Measurements from ENCODE around the gene MBTPS1.

MBTPS1 gene

DNA sequence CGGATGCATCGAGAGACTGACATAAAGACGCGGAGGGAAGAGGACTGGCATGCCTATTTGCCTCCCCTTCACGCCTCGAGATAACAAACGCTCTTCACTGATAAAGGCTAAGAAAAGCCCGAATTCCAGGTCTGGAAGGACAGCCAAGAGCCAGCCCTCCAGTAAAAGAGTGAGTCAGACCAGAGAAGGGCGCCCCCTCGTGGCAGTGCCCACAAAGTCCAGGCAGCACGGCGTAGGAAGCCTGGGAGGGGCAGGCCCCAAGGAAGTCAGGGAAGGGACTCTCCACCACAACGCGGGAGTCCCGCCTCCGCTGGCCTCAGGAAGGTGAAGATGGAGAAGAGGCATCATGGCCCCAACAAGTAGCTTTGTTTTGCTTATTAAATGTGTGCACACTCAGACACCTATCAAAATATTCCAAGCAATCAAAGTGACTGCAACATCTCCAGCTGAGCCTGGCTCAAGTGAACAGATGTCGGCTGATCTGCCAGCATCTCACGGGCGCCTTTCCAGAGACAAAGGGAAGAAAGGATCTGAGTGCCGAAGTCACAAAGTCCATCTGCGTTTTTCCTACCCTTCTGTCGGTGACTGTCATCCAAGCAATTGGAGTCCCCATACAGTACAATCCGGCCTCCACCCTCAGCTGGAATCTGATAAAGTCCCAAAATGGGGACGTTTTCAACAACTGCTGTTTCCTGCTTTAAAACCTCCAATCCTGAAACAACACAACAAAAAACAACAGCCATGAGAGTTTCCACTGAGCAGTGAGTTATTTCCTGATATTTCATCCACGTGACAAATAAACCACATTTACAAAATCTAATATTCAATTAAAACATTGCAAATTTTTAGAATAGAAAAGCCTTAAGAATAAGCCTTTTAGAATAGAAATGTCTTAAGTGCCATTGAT is 53.8 kb downstream of the MBTPS1 start (continued):
- TF ChIP-seq, protein P1, sequence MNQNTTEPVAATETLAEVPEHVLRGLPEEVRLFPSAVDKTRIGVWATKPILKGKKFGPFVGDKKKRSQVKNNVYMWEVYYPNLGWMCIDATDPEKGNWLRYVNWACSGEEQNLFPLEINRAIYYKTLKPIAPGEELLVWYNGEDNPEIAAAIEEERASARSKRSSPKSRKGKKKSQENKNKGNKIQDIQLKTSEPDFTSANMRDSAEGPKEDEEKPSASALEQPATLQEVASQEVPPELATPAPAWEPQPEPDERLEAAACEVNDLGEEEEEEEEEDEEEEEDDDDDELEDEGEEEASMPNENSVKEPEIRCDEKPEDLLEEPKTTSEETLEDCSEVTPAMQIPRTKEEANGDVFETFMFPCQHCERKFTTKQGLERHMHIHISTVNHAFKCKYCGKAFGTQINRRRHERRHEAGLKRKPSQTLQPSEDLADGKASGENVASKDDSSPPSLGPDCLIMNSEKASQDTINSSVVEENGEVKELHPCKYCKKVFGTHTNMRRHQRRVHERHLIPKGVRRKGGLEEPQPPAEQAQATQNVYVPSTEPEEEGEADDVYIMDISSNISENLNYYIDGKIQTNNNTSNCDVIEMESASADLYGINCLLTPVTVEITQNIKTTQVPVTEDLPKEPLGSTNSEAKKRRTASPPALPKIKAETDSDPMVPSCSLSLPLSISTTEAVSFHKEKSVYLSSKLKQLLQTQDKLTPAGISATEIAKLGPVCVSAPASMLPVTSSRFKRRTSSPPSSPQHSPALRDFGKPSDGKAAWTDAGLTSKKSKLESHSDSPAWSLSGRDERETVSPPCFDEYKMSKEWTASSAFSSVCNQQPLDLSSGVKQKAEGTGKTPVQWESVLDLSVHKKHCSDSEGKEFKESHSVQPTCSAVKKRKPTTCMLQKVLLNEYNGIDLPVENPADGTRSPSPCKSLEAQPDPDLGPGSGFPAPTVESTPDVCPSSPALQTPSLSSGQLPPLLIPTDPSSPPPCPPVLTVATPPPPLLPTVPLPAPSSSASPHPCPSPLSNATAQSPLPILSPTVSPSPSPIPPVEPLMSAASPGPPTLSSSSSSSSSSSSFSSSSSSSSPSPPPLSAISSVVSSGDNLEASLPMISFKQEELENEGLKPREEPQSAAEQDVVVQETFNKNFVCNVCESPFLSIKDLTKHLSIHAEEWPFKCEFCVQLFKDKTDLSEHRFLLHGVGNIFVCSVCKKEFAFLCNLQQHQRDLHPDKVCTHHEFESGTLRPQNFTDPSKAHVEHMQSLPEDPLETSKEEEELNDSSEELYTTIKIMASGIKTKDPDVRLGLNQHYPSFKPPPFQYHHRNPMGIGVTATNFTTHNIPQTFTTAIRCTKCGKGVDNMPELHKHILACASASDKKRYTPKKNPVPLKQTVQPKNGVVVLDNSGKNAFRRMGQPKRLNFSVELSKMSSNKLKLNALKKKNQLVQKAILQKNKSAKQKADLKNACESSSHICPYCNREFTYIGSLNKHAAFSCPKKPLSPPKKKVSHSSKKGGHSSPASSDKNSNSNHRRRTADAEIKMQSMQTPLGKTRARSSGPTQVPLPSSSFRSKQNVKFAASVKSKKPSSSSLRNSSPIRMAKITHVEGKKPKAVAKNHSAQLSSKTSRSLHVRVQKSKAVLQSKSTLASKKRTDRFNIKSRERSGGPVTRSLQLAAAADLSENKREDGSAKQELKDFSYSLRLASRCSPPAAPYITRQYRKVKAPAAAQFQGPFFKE (tag by site-specific recombination; IDR thresholded peaks at IDR 0.05; ENCODE audit: borderline replicate concordance) = no peak
- TF ChIP-seq ZNF660 (tag by site-specific recombination; IDR thresholded peaks at IDR 0.05) = peak; percentile 59; the same call in 1 of the 2 replicates
- no peak for TF ChIP-seq ZBTB20 (tag by site-specific recombination; IDR thresholded peaks at IDR 0.05)
- TF ChIP-seq ZNF707 (tag by site-specific recombination; IDR thresholded peaks at IDR 0.05) = no peak

DNA sequence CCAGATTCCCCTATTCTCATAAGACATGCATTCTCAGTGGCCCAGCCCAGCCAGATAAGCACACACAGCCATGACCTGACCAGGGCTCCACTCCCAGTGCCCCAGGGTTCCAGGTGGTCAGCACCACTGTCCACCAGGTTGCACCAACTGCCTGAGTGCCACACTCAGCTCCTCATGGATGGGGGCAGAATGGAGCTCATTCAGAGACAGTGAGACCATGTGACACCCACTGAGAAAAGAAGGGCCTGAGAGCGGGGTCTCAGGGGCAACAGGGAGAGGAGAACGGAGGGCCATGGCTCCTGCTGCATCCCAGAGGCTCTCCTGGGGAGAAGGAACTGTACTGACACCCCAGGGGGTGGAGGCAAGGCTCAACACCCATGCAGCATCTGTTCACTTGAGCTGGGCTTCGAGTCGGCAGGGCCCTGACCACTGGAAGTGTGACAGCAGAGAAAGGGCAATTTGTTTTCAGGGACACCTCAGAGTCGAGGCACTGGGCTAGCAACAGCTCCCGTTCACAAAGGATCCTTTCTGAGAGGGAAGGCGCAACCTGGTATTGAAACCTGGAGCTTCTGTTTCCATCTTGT is 55.4 kb downstream of the MBTPS1 start:
- H3K4me1 ChIP-seq (ENCODE audit: control insufficient read depth, insufficient read depth, low read length) = no peaks in the 10 kb centered on the region
- H3K9me3 ChIP-seq (ENCODE audit: control insufficient read depth, insufficient read depth, low read depth, low read length) = no peaks in the 10 kb centered on the region
- TF ChIP-seq HOXD13 (CRISPR knock-in tag; IDR thresholded peaks at IDR 0.05; ENCODE audit: borderline replicate concordance) (no peak), ZNF23 (tag by site-specific recombination; IDR thresholded peaks at IDR 0.05; ENCODE audit: borderline replicate concordance) (no peak), KLF1 (tag by site-specific recombination; IDR thresholded peaks at IDR 0.05) (no peak)
- POLR2A ChIA-PET = no interaction called here
- no peak overlapping the region for H3K4me3 ChIP-seq (ENCODE audit: low read depth, low read length)
- CTCF ChIA-PET = interaction anchor here (0.6 to 4.8 kb wide), 5 partner anchors 18 to 107 kb away, joined by 4 to 36 read pairs (median 5); no protein-coding TSS in a partner anchor
- no peak overlapping the region for H3K27ac ChIP-seq (ENCODE audit: extremely low read depth, low read depth, low read length)
- peaks cover 23 to 96% of the 10 kb centered on the region in 2 experiments for H3K36me3 ChIP-seq (ENCODE audit: control insufficient read depth in 2 of 2, insufficient read depth in 1 of 2, low read length in 2 of 2)

DNA sequence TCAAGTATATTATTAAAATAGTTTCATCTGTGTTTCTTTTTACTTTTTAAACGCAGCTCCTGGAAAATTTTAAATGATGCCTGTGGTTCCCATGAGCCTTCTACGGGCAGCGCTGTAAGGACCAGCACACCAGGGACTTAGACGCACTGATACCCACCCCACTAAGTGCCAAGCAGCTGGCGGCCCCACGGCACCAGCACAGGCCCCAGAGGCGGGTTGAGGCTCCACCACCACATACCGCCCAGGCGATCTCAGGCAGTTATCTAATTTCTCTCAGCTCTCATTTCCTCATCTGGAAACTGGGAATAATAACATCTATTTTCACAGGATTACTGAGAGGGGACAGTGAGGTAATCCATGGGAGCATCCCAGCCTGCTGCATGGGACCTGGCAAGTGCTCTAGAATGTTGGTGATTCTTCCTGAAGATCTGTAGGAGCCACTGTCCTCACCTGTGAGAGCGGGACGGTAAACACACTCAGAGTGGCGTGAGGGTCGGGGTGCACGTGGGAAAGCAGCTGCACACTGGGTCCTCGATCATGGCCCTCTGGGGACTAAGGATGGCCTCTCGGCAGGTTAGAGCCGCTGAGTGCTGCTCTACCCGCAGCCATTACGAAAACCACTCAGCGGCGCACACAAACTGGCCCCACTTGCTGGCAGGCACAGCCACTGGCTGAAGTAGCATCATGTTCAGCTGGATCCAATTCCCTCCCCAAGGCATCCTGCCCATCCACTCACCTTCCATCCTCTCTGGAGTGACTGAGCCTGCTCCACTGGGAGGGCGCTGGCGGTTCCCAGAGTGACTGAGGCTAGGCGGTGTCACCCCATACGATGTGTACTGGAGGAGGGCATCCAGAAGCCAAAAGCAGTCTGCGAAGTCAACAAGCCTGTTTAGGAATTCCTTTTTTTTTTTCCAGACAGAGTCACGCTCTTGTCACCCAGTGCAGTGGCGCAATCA is 56.5 kb downstream of the MBTPS1 start:
- Histone ChIP-seq H3K9me3 (ENCODE audit: control insufficient read depth, insufficient read depth, low read depth, low read length) (no peaks in the 10 kb centered on the region), H3K27ac (ENCODE audit: extremely low read depth, low read depth, low read length) (no peak overlapping the region), H3K4me3 (ENCODE audit: low read depth, low read length) (no peak overlapping the region), H3K36me3 (ENCODE audit: control insufficient read depth in 2 of 2, insufficient read depth in 1 of 2, low read length in 2 of 2) (peaks cover 22 to 98% of the 10 kb centered on the region in 2 experiments), H3K4me1 (ENCODE audit: control insufficient read depth, insufficient read depth, low read length) (no peaks in the 10 kb centered on the region)
- ChIA-PET POLR2A (no interaction called here), CTCF (interaction anchor here (0.5 to 4.8 kb wide), 7 partner anchors 9 to 106 kb away, joined by 3 to 36 read pairs (median 4); no protein-coding TSS in a partner anchor)
- TF ChIP-seq MZF1 (tag by site-specific recombination; IDR thresholded peaks at IDR 0.05; ENCODE audit: borderline replicate concordance) (no peak), ZNF19 (tag by site-specific recombination; IDR thresholded peaks at IDR 0.05; ENCODE audit: low read depth) (no peak), ZNF555 (tag by site-specific recombination; conservative IDR thresholded peaks at IDR 0.05) (no peak), ZNF404 (tag by site-specific recombination; IDR thresholded peaks at IDR 0.05) (no peak), TRIM28 (IDR thresholded peaks at IDR 0.05; ENCODE audit: borderline replicate concordance, low read length) (no peak), ZNF610 (tag by site-specific recombination; IDR thresholded peaks at IDR 0.05; ENCODE audit: borderline replicate concordance) (no peak)

Measured in HEK293 (cell line).